Ovary (tissue), 9 donors: ENCODE measurements around the gene TCF4. TPM values are rescaled to one million over a fixed set of nuclear protein-coding genes. Genes with fewer than 3 reads are reported as not detected.
A peak's percentile ranks its signal among the peaks of the same experiment; 100 is the strongest.

Experiments
- DNase-seq, 5 donors: peaks; one replicate each; pipeline ENCODE4 v3.0.0-alpha.2; 2019 to 2020
- H3K27ac ChIP-seq, 2 donors: fragments of 200-600 bp; one replicate each; pipeline versions ENCODE4 v1.5.1 to v1.8.0; 2019 to 2022
- H3K27me3 ChIP-seq: fragments of 200-600 bp; one replicate; pipeline ENCODE4 v1.8.0; 2022
- H3K36me3 ChIP-seq: fragments of 200-600 bp; sonication (generic); one replicate; pipeline ENCODE4 v1.5.1; 2019
- H3K4me1 ChIP-seq: one replicate; pipeline ENCODE4 v1.8.1; 2013; ENCODE audit warnings: mild to moderate bottlenecking, moderate library complexity; ENCODE audit not compliant: insufficient read depth
- H3K4me3 ChIP-seq: fragments of 200-600 bp; sonication (generic); one replicate; pipeline ENCODE4 v1.5.1; 2017
- H3K9me3 ChIP-seq, 2 donors: fragments of 200-600 bp in 1 of 2; sonication (generic) in 1 of 2; one replicate each; pipeline versions ENCODE4 v1.5.1 to v1.8.1; 2013 to 2019; ENCODE audit warnings: mild to moderate bottlenecking in 1 of 2, moderate library complexity in 1 of 2
- EP300 ChIP-seq: sonication (generic); formaldehyde crosslinking; IDR thresholded peaks from one replicate; pipeline ENCODE4 v1.6.1; 2017; ENCODE audit warnings: antibody characterized with exemption
- POLR2A ChIP-seq: fragments of 450-650 bp; IDR thresholded peaks from one replicate; pipeline ENCODE4 v1.6.1; 2017; ENCODE audit warnings: antibody characterized with exemption, mild to moderate bottlenecking, moderate library complexity
- WGBS, 3 donors: extraction: QIAGEN DNeasy Blood & Tissue Kit in 1 of 3; methylation state at CpG; one replicate each; pipeline versions ENCODE4 v1.1.5 to v1.1.7; 2013 to 2017; 5-methylcytosine and 5-hydroxymethylcytosine counted together
- intact Hi-C, 4 donors: fragments of 100-400 bp; cut with DNase I; formaldehyde crosslinking; loops; one replicate each; pipeline versions ENCODE4 v1.11.0 to v1.15.1; 2022 to 2023
- polyA plus RNA-seq, 2 donors: library from polyadenylated mRNA; stranded (reverse); fragments of 200-250 nt in 1 of 2; fragments of 350-450 nt in 1 of 2; fragmentation: Illumina TruSeq in 1 of 2; extraction: RNeasy Lipid Tissue Mini Kit (QIAGEN cat#74804) in 1 of 2; gene quantifications; one replicate each; pipeline ENCODE4 v1.2.3, GENCODE V29; 2013 to 2014
- total RNA-seq, 7 donors: library from RNA; depleted of rRNA in 2 of 7; stranded (reverse); fragments of >200 nt in 2 of 7; fragmentation: NEBNext Ultra II Directional in 3 of 7; extraction: Animal tissue kit (Norgen Biotek cat#: 25700) in 3 of 7; gene quantifications; one replicate each; pipeline versions ENCODE4 v1.1.0 to v1.2.4, GENCODE V29; 2016 to 2023
- TF ChIP-seq, protein P1 (sequence below), 3 donors: fragments of 450-650 bp in 2 of 3; fragments of 200-600 bp in 1 of 3; IDR thresholded peaks; one replicate each; pipeline versions ENCODE4 v1.5.1 to v1.8.0; 2016 to 2022; ENCODE audit warnings: antibody characterized with exemption in 3 of 3, mild to moderate bottlenecking in 1 of 3
- donor health status: DM: no; HTN: no; CAD: no; lungs with moderate emphysema.
- donor health status: DM: no; HTN: no; CAD: no.
- donor health status: Bipolar disorder and iron deficiency.
- donor health status: DM: yes; HTN: yes; CAD: no.
- donor health status: DM: no; HTN: no; CAD: no.
- donor health status: DM: yes; HTN: yes; CAD: no.

Gene TCF4
- total and polyA plus RNA-seq, 9 donors = 36.5 to 131 (median 112) TPM

DNA sequence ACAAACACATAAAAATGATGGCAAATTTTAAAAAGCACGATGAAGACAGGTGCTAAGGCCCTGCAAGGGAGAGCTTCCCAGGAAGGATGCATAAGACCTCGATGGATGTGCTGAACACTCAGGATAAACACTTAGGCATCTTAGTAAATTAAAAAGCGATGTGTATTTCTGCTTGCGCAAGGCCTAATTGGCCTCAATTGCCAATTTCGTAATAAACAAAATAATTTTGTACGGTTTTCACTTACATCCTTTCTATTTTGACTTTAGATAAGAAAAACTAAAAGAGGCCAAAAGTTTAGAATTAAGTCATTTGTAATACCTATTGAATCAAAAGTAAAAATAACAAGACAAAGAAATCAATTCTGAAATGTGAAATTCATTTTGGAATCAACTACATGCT, 189.1 kb downstream of the TCF4 start:
- intact Hi-C loops = loop anchor here in 1 of 4 donors (10.0 kb wide), 1 partner anchor 154 kb away; no protein-coding TSS in a partner anchor
- Histone ChIP-seq H3K36me3 (no peaks in the 10 kb centered on the region), H3K27me3 (no peaks in the 10 kb centered on the region), H3K9me3 (no peaks in the 10 kb centered on the region), H3K4me1 (peaks cover 7% of the 10 kb centered on the region), H3K27ac (peak overlapping the region in 1 of 2 donors; percentile 64), H3K4me3 (no peak overlapping the region)
- WGBS, 3 donors = 31 to 42% (median 38%) methylated on average over 6 of the region's 6 CpGs
- TF ChIP-seq EP300 (no peak), POLR2A (no peak)
- TF ChIP-seq, protein P1, sequence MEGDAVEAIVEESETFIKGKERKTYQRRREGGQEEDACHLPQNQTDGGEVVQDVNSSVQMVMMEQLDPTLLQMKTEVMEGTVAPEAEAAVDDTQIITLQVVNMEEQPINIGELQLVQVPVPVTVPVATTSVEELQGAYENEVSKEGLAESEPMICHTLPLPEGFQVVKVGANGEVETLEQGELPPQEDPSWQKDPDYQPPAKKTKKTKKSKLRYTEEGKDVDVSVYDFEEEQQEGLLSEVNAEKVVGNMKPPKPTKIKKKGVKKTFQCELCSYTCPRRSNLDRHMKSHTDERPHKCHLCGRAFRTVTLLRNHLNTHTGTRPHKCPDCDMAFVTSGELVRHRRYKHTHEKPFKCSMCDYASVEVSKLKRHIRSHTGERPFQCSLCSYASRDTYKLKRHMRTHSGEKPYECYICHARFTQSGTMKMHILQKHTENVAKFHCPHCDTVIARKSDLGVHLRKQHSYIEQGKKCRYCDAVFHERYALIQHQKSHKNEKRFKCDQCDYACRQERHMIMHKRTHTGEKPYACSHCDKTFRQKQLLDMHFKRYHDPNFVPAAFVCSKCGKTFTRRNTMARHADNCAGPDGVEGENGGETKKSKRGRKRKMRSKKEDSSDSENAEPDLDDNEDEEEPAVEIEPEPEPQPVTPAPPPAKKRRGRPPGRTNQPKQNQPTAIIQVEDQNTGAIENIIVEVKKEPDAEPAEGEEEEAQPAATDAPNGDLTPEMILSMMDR (IDR thresholded peaks at IDR 0.05) = no peak
- DNase-seq = no peak

- no peak for TF ChIP-seq EP300
- TF ChIP-seq, protein P1 (IDR thresholded peaks at IDR 0.05) = no peak
- no peak for TF ChIP-seq POLR2A
These were observed 191.0 kb downstream of the TCF4 start for GRCh38 chr18:55396979-55397378.

DNA sequence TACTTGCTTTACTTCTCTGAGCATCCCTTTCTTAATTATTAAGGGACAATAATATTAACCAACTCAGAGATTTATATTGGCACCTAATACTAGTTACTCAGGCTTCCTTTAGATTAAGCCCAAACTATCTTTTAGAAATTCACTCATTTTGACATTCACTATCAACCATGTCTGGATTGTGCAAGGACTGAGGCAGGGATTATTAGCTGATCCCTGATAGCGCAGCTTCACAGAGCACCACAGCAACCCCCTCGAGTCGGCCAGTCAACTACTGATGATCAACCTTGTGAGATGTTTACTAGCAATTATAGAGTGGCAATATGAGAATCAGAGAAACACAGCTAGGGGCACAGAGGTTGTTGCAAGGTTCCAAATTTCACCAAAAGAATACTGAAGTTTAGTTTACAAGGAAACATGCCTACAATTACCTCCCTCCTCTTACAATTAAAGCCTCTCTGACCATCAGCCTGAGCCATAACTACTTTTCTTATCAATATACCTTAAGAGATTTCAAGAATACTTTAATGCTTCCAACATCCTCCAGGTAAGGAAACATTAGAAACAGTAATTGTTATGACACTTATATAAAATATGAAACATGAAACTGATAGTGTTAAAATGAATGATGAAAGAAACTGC, 191.6 kb downstream of the TCF4 start:
- no peak for TF ChIP-seq EP300
- TF ChIP-seq POLR2A = no peak
- TF ChIP-seq, protein P1 (IDR thresholded peaks at IDR 0.05) = no peak
- Histone ChIP-seq H3K9me3 (no peaks in the 10 kb centered on the region), H3K27ac (no peak overlapping the region), H3K27me3 (no peaks in the 10 kb centered on the region), H3K4me3 (no peak overlapping the region), H3K4me1 (peaks cover 7% of the 10 kb centered on the region), H3K36me3 (no peaks in the 10 kb centered on the region)
- intact Hi-C loops = loop anchor here in 1 of 4 donors (10.0 kb wide), 1 partner anchor 152 kb away; no protein-coding TSS in a partner anchor
- DNase-seq = no peak
- 89 to 91% (median 91%) methylated on average over 3 of the region's 3 CpGs for WGBS, 3 donors

More at GRCh38 chr18:55396979-55397378, 191.0 kb downstream of the TCF4 start:
- Histone ChIP-seq H3K9me3 (no peaks in the 10 kb centered on the region), H3K27me3 (no peaks in the 10 kb centered on the region), H3K27ac (no peak overlapping the region), H3K4me1 (peaks cover 7% of the 10 kb centered on the region), H3K36me3 (no peaks in the 10 kb centered on the region), H3K4me3 (no peak overlapping the region)
- intact Hi-C loops = loop anchor here in 1 of 4 donors (10.0 kb wide), 1 partner anchor 152 kb away; no protein-coding TSS in a partner anchor
- DNase-seq = no peak
- WGBS, 3 donors = 30 to 76% (median 40%) methylated on average over 2 of the region's 2 CpGs

DNA sequence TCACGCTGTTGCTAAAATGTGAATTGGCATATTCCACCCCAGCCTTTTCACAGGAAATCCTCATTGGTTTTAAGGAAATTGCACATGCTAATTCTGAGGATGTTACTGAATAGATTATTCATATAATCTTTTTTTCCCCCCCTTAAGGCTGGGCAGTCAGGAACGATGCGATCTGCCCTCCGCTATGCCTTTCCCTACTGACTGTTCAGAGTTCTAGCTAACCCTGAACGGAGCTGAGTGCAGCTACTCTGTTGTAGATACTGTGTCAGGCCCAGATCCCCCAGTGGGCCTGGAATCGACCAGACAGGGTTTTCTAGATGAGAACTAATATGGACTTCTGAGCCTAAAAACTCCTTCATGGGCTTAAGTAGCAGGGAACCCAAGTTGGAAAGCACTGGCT, 192.2 kb downstream of the TCF4 start:
- TF ChIP-seq EP300 (no peak), POLR2A (no peak)
- TF ChIP-seq, protein P1 (IDR thresholded peaks at IDR 0.05) = no peak
- H3K36me3 ChIP-seq = no peaks in the 10 kb centered on the region
- no peak for DNase-seq
- H3K9me3 ChIP-seq = no peaks in the 10 kb centered on the region
- 85 to 95% (median 91%) methylated on average over 6 of the region's 6 CpGs for WGBS, 3 donors
- no peak overlapping the region for H3K27ac ChIP-seq
- intact Hi-C loops = loop anchor here in 1 of 4 donors (10.0 kb wide), 1 partner anchor 151 kb away; no protein-coding TSS in a partner anchor
- H3K27me3 ChIP-seq = no peaks in the 10 kb centered on the region
- H3K4me1 ChIP-seq = peaks cover 7% of the 10 kb centered on the region
- no peak overlapping the region for H3K4me3 ChIP-seq
